ENCODE measurements around the gene GPALPP1.
"Not testable (repeated sequence)": the region's sequence is repeated elsewhere in the genome, so short reads cannot be mapped to it uniquely, and the experiment has no call there.

GPALPP1 gene

DNA sequence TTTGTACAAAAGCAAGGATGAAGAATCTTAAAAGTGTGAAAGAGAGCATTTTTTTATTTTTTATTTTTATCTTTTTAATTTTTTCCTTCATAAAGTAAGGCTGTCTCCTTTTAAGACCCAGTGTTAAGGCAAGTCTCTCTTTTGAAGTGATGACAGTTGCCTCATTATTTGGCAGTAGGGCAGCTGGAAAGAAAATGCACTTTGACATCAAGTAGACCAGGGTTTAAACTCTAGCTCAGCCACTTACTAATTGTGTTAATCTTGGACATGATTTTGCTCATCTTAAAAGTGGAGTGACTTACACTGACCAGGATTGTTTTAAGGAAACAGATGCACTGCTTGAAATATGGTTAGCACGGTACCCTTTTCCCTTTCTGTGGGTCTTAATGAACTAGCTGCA lies 18.5 kb downstream of the GPALPP1 start:
- no peak for DNase-seq

DNA sequence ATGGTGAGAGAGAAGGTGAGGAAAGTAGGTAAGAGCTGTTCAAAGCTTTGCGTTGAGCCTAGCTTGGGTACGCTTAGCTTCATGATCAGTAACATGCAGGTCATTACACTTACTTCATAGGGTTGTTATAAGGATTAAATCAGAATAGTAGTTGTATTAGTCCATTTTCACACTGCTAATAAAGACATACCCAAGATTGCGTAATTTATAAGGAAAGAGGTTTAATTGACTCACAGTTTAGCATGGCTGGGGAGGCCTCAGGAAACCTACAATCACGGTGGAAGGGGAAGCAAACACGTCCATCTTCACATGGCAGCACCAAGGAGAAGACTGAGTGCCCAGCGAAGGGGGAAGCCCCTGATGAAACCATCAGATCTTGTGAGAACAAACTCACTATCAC lies 21.9 kb downstream of the GPALPP1 start:
- no peak for DNase-seq

DNA sequence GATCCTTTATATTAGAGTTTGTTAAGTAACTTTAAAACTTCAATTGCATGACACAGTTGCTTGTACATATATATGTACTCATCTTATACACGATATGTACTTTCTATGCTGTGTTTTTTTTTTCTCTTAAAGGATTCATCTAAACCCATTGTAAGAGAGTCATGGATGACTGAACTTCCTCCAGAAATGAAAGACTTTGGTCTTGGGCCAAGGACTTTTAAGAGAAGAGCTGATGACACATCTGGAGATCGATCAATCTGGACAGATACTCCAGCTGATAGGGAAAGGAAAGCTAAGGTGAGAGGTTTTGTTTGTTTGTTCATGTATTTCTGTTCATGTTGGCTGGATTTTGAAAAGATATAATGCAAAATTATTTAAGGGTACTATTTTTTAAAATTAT lies 26.0 kb downstream of the GPALPP1 start:
- no peak for DNase-seq

DNA sequence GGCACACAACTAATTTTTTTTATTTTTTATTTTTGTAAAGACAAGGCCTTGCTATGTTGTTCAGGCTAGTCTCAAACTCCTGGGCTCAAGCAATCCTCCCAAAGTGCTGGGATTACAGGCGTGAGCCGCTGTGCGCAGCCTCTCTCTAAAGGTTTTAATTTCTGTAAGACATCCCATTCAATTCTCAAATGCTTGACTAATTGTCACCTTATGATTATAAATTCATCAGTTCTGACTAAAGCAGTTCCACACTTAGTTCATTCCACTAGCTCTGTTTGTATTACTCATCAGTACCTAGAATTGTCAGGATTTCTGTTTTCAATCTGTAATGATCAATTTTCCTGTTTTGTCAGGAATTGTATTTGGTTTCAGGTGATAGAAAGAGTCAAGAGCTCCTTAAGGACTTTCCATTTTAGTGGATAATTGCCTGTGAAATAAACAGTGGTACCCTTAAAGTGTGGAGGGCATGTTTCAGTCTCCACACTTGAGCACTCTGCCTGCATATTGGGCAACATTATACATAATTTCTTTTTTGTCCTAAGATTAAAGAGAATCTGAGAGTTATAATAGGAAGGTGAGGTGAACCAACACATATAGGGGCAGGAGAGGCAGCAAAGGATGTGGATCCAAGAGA lies 27.6 kb downstream of the GPALPP1 start:
- DNase-seq = peak in 1 of 2 experiments; percentile 9

DNA sequence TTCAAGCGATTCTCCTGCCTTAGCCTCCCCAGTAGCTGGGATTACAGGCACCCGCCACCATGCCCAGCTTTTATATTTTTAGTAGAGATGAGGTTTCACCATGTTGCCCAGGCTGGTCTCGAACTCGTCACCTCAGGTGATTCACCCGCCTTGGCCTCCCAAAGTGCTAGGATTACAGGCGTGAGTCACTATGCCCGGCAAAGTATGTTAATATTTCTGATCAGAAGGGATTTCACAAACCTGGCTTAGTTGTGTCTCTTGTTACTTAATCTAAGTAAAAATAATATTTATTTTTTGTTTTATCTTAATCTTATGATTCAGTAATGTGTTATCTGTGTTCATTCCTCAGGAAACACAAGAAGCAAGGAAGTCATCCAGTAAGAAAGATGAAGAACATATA lies 30.6 kb downstream of the GPALPP1 start:
- not testable (repeated sequence) for DNase-seq

DNA sequence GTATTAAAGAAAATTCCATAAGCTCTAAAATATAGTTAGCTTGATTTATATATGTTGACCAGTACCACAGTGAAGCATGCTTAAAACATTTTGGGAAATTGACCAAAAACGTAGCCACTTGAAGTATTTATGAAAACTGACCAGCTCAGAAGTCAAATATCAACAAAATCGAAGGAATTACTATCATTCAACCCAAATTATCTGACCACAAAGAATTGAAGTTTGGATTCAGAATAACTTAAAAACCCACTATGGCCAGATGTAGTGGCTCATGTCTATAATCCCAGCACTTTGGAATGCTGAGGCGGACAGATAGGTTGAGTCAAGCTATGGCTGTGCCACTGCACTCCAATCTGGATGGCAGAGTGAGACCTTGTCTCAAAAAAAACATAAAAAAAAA lies 31.9 kb downstream of the GPALPP1 start:
- DNase-seq = no peak

DNA sequence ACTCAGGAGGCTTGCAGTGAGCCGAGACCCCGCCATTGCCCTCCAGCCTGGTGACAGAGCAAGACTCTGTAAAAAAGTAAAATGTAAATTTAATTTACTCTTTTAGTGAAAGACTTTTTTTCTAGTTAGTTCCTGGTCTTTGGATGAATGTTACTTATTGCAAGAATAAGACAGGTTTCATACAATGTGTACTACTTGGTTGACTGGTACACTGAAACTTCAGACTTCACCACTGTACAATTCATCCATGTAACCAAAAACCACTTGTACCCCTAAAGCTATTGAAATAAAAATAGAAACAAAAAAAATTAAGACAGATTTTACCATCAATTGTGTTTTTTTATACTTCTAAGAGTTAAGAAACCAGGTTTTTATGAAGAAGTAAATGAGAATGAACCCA lies 35.5 kb downstream of the GPALPP1 start:
- no peak for DNase-seq

DNA sequence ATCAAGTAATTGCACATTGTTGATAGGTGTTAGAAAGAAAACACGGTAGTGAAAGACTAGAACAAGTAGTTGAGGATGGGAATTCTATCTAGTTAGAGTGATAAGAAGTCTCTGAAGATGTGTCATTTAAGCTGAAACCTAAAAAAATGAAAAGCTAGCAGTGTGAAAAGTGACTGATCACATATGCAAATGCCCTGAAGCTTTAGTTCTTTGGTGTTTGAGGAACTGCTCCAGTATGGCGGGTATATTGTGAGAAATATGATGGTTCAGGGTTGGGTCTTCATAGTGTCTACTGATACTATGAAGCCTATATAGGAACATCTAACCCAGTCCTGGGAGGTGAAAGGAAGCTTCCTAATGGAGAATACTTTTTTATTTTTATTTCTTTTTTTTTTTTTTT lies 45.0 kb downstream of the GPALPP1 start:
- no peak for DNase-seq

DNA sequence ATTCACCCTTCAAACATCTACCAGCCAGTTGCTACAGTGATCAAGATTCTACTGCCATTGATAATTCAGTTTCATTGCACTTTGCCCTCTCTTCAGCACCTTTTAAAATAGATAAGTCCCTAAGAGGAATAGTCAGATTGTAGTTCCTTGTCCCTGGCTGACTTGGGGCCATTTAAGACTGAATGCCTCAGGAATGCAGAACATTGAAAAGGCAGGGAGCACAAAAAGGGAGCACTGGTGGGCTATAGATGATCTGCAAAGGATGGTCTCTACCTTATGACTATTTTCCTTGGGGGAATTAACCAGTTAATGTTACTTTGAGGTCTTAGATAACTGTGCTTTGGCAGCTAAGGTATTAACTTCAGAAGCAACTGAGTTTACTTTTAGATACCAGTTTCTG lies 46.9 kb downstream of the GPALPP1 start:
- no peak for DNase-seq

DNA sequence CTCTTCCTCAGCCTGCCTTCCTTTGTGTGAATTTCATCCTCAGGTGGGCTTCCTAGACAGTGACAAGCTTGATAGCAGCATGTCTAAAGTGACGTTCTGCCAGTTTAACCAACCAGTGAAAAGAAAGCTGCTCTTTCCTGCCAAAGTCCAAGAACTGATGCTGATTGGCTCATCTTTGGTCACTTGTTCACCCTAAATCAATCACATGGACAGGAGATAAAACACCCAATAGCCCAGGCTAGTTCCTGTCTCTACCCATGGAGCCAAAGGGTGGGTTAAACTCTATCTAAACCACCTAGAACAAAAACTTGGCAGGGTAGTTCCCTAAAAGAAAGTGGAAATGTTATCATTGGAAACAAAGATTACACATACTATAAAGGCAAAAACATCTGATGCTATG lies 50.8 kb downstream of the GPALPP1 start:
- no peak for DNase-seq

DNA sequence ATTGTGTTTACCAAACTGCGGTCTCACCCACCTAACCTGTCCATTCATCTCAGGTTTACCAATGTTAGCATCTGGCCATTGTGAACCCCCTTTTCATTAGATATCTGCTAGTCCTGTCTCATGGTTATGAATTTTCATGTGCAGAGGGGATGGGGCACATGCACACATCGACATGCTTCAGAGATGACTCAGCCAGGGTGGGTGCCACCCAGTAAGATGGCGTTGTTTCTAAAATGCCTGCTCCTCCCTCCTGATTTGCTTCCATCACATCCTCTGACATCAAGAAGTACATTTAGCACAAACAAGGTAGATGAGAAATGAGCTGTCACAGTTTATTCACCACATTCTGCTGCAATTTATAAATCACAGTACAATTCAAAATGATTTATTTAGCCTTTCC lies 51.3 kb downstream of the GPALPP1 start:
- no peak for DNase-seq

DNA sequence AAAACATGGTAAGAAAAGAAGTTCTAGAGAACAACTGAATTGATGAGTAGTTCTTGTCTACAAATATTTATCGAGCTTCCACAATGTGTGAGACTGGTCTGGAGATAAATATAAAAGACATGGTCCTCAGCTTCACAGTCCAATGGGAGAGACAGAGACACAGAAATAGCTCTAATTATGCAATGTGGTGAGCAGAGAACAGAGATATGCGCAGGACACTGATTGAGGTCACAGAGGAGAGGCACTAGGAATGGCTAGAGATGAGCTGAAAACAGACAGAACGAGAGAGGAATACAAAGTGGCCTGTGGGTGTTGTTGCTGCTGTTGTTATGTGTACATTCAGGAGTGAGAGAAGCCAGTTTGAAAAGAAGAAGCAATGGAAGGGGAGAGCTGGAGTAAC lies 53.2 kb downstream of the GPALPP1 start:
- DNase-seq = no peak

DNA sequence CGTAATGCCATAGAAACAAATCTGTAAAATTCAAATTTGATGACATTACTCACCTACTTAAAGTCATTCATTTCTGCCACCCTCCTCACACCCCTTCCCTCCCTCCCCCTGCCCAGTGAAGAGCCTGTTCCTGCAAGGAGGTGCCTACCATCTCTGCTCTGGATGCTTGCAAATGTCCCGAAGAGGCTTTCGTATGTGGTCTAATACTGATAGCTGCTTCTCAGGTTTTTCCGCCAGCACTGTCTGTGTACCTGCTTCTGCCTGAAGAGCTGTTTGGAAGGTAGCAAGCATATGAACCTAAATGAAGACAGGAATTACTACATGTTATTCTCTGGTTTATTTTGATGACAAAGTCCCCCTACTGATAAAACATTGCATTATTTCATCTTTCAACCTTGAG lies 57.1 kb downstream of the GPALPP1 start:
- no peak for DNase-seq

DNA sequence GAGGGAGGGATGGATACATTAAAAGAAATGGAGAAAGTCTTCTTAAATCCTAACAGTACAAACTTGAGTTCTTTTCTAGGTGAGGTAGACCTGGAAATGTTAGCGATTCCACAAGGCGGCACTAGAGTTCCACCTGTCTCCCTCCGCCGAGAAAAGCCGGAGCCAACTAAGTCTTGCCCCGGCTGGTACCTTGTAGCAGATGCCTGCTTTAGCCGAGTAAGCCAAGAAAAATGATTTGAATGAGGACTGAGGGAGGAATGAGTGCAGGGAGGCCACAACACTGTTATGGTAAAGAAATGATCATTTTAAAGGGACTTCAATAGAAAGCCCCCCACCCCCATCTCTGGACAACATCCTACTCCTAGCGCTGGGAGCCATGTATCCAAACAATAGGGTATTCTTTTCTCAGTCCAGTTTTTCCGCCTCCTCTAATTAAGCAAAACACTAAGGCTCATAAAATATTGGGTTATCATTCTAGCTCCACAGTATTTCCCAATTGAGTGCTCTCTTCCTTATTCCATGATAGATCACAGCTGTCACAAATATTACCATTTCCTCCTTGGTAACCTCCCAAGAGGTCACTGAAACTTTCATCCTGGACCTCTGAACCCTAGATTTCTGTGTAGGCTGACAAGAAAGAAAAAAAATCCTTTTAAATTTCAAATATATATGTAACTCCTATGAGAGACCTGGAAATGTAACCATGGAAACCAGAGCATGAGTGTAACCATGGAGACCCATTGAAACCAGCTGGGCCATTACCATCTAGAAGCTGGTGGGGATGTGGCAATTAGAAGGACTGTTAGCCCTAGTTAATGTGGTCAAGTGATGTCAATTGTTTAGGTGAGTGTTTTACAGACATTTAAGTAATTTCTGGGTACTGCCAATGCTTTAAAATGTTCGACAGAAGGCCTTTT lies 58.3 kb downstream of the GPALPP1 start:
- peak; percentile 78 to 85 for DNase-seq

DNA sequence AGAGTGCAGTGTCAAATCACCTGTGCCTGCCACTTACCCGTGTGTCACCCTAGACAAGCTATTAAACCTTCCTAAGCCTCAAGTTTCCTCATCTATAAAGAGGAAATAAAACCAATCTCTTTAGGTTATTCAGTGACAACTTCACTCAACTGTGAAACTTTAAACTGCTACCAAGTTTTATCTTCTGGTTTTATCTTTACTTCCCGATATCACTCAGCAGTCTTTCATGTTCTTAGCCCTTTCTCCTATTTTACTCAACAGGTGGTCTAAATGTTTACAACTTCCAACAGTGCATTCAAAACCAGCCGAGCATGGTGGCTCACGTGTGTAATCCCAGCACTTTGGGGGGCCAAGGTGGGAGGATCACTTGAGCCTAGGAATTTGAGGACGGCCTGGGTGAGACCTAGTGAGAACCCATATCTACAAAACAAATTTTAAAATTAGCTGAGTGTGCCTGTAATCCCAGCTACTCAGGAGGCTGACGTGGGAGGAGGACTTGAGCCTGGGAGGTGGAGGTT lies 59.6 kb downstream of the GPALPP1 start:
- DNase-seq = peak in 1 of 2 experiments; percentile 16

DNA sequence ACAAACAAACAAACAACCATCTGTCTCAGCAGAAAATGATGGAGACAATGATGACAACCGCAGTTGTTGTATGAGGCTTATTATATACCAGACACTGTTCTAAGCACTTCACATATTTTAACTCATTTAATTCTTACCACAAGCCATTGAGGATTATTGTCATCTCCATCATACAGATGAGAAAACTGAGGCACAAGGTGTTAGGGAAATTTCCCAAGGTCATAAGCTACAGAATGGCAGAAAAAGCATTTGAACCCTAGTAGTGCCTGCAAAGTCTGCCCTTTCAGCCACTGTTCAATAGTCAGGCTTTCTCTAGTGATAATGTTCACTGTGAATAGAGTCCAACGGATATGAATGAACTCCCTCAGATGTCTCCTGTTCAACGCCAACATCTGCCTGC lies 60.1 kb downstream of the GPALPP1 start:
- DNase-seq = no peak

DNA sequence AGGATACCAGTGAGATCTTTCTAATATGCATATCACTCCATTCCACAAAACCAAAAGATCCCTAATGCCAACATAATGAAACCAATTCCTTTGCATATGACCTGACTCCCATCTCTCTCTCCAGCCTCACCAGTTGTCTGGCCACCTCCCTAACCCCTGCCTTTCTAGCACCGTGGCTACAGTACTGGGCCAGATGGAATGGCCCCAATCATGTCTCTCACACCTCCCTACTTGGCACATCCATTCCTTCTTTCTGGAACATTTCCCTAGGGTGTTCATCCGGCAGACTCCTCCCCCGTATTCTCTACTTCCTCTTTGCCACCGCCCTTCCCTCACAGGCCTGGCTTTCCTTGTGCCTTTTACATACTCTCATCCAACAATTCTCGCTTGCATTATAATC lies 62.0 kb downstream of the GPALPP1 start:
- no peak for DNase-seq

DNA sequence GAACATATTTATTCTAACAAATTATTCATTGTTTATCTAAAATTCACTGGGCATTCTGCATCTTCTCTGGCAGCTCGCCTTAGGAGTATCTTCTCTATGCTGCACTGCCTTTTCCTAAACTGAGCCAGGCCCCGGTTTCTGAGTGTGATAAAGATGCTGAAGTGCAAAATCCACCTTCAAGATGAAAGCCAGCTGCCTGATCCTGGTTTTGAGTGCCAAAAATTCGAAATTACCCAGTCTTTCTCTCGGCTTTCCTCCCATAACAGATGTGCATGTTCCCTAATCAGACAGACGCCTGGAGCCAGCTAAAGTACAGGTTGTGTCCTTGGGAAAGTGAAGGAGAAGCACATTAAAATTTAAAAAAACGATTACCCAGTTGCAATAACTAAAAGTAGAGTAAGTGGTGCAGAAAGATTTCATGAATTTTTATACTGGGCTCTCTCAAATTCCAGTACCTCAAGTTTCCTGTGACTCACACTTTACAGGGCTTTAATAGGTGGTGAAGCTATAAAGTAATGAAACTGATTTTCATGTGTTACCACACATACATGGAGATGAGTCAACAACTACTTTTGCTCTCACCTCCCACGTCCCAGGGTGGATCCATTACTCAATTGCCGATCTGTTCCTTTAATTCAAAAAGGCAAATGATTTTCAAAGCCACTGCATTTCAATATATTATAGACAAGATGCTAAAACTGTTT lies 66.0 kb downstream of the GPALPP1 start:
- peak; percentile 59 to 75 for DNase-seq

DNA sequence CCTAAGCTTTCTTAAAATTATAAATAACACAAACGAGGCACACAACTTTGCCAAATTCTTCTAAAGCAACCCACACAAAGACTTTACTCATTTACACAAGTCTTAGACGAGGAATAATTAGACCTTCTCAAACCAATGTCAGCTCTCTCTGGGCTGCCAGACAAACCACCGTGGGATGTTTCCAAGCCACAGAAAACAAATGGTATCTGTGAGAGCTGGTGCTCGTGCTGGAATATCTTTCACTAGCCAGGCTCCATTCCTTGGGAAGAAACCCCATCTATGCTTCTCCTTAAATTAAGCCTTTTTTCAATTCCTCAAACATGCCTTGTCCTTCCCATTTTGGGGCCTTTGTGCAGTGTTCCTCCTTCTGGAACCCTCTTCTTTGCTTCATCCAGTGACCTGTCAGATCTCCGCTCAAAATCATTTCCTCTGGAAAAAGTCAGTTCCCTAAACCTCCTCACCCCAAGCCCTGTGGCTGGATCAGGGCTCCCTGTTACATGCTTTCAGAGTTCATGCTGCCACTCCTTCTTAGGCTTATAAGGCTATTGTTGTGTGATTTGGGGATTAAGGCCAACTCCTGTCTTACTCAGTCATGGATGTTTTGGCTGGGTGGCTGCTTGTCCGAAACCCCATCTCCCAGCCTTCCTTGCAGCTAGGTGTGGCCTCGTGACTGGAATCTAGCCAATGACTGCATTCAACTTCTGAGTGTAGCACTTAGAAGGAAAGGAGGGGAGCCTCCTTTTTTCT lies 66.7 kb downstream of the GPALPP1 start:
- DNase-seq = peak in 1 of 2 experiments; percentile 30

DNA sequence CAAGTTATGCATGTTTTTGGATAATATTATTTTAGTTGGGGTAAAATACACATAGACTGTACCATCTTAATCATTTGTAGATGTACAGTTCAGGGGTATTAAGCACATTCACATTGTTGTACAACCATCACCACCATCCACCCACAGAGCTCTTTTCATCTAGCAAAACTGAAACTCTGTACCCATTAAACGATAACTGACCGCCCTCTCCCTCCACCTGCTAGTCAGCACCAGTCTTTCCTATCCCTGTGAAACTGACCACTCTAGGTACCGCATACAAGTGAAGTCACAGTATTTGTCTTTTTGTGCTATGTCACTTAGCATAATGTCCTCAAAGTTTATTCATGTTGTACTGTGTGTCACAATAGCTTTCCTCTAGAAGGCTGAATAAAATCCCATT lies 70.7 kb downstream of the GPALPP1 start:
- no peak for DNase-seq

DNA sequence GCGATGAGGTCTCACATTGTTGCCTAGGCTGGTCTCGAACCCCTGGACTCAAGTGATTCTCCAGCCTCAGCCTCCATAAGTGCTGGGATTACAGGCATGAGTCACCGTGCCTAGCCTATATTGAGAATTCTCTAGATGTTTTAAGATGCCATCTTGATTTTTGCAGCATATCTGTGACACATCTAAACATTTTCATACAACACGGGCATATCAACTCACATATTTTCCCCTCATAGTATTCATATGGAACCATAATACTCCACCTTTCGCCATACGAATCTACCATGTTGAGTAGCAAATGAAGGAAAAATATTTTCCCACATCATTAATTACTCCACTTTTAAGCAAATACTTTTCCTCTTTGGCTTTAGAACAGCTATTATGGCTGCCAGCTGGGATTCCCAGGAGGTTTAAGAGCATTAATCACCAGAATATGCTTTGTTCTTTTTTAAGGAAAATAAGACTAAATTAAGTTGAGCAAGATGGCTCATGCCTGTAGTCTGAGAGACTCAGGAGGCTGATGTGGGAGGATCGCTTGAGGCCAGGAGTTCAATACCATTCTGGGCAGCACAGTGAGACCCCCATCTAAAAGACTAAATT lies 74.0 kb downstream of the GPALPP1 start:
- DNase-seq = no peak

DNA sequence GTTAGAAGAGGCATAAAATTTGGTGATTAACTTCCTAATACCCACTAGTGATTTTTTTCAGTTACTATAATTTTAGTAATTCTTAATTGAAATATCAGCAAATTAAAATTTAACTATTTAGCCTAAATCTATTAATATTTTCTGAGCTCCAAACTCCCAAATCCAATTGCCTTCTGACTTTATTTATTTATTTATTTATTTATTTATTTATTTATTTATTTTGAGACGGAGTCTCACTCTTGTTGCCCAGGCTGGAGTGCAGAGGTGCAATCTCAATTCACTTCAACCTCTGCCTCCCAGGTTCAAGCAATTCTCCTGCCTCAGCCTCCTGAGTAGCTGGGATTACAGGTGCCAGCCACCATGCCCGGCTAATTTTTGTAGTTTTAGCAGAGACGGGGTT lies 74.6 kb downstream of the GPALPP1 start:
- not testable (repeated sequence) for DNase-seq

Data from activated CD4-positive, alpha-beta T cell treated with anti-CD3 and anti-CD28 coated beads, Interleukin-2, amount 50 U/mL, for 48 hours (primary cell).